ENCODE data around the gene CDC26. TPM values are rescaled to one million over a fixed set of nuclear protein-coding genes. Genes with fewer than 3 reads are reported as not detected.

Gene CDC26
- total and polyA plus RNA-seq, 10 donors = 20.6 to 42.9 (median 29.5) TPM

DNA sequence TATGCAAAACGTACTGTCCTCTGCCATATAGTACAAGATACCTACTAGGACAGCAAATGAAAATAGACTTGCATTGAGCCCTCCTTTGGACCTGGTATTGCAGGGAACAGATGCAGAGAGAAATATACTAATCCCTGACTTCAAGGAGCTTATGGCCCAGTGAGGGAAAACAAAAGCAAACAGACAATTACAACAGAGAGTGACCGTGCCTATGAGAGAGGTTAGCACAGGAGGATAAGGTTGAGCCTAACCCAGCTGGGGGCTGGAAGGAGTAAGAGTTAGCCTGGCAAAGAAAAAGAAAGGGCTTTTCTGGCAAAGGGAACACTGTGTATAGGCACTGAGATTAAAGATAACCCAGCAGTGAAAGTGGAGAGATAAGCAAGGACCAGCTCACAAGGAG, 5.5 kb downstream of the CDC26 start:
- Histone ChIP-seq H3K27ac (no peak overlapping the region), H3K4me3 (no peak overlapping the region), H3K36me3 (peaks cover 0 to 85% (median 64%) of the 10 kb centered on the region in 6 donors), H3K4me1 (peaks cover 8 to 22% (median 13%) of the 10 kb centered on the region in 6 donors), H3K9me3 (no peaks in the 10 kb centered on the region), H3K27me3 (replicated peaks in 1 of 7) (no peaks in the 10 kb centered on the region)
- TF ChIP-seq POLR2AphosphoS5 (IDR thresholded peaks at IDR 0.05) = no peak
- no peak for TF ChIP-seq POLR2A (IDR thresholded peaks at IDR 0.05)
- TF ChIP-seq CTCF (IDR thresholded peaks at IDR 0.05 in 8 of 11, conservative IDR thresholded peaks at IDR 0.05 in 3 of 11) = no peak
- intact Hi-C loops (cut with DNase I; ENCODE audit: low total_unique reads) = loop anchor here (5.0 to 10.0 kb wide), 3 partner anchors 45 to 385 kb away; partner anchors contain the start of genes FKBP15 and SLC31A1
- no peak for DNase-seq
- WGBS, 5 donors = 93 to 98% (median 96%) methylated on average over 2 of the region's 2 CpGs

GRCh38 chr9:113269355-113269754, 6.0 kb downstream of the CDC26 start:
- Histone ChIP-seq H3K27me3 (replicated peaks in 1 of 7) (no peaks in the 10 kb centered on the region), H3K4me1 (peaks cover 5 to 17% (median 8%) of the 10 kb centered on the region in 6 donors), H3K36me3 (peaks cover 0 to 91% (median 64%) of the 10 kb centered on the region in 6 donors), H3K27ac (no peak overlapping the region), H3K4me3 (no peak overlapping the region), H3K9me3 (no peaks in the 10 kb centered on the region)
- TF ChIP-seq CTCF (IDR thresholded peaks at IDR 0.05 in 8 of 11, conservative IDR thresholded peaks at IDR 0.05 in 3 of 11) = no peak
- TF ChIP-seq POLR2AphosphoS5 (IDR thresholded peaks at IDR 0.05) = no peak
- TF ChIP-seq POLR2A (IDR thresholded peaks at IDR 0.05) = no peak
- DNase-seq = no peak
- 88 to 97% (median 92%) methylated on average over 2 of the region's 2 CpGs for WGBS, 5 donors
- intact Hi-C loops (cut with DNase I; ENCODE audit: low total_unique reads) = no loop called here

- H3K36me3 ChIP-seq = peaks cover 0 to 95% (median 61%) of the 10 kb centered on the region in 6 donors
- no peak for DNase-seq
- H3K27me3 ChIP-seq (replicated peaks in 1 of 7) = no peaks in the 10 kb centered on the region
- TF ChIP-seq CTCF (IDR thresholded peaks at IDR 0.05 in 8 of 11, conservative IDR thresholded peaks at IDR 0.05 in 3 of 11) = no peak
- TF ChIP-seq POLR2A (IDR thresholded peaks at IDR 0.05) = no peak
- no peak for TF ChIP-seq POLR2AphosphoS5 (IDR thresholded peaks at IDR 0.05)
- WGBS, 5 donors = 88 to 94% (median 91%) methylated on average over 4 of the region's 4 CpGs
- no peak overlapping the region for H3K27ac ChIP-seq
- peaks cover 0 to 4% (median 0%) of the 10 kb centered on the region in 6 donors for H3K4me1 ChIP-seq
- no peak overlapping the region for H3K4me3 ChIP-seq
- intact Hi-C loops (cut with DNase I; ENCODE audit: low total_unique reads) = no loop called here
- no peaks in the 10 kb centered on the region for H3K9me3 ChIP-seq
Observed at GRCh38 chr9:113267911-113268566, 7.3 kb downstream of the CDC26 start.

DNA sequence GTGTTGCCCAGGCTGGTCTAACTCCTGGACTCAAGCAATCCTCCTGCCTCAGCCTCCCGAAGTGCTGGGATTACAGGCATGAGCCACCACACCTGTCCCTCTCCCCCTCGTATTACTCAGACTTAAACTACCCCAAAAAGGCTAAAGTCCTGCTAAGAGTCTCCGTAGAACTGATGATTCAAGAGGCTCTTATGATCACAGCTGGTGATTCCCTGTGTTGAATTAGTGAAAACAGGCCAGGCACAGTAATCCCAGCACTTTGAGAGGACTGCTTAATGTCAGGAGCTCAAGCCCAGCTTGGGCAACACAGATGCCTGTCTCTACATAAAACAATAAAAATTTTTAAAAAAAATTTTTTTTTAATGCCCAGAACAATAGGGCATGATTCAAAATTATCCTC, 9.2 kb downstream of the CDC26 start:
- 92 to 99% (median 96%) methylated on average over 3 of the region's 3 CpGs for WGBS, 5 donors
- Histone ChIP-seq H3K4me1 (peaks cover 0 to 4% (median 0%) of the 10 kb centered on the region in 6 donors), H3K4me3 (no peak overlapping the region), H3K27me3 (replicated peaks in 1 of 7) (no peaks in the 10 kb centered on the region), H3K27ac (no peak overlapping the region), H3K9me3 (no peaks in the 10 kb centered on the region), H3K36me3 (peaks cover 0 to 95% (median 44%) of the 10 kb centered on the region in 6 donors)
- intact Hi-C loops (cut with DNase I; ENCODE audit: low total_unique reads) = no loop called here
- TF ChIP-seq POLR2AphosphoS5 (IDR thresholded peaks at IDR 0.05) (no peak), CTCF (IDR thresholded peaks at IDR 0.05 in 8 of 11, conservative IDR thresholded peaks at IDR 0.05 in 3 of 11) (no peak), POLR2A (IDR thresholded peaks at IDR 0.05) (no peak)
- no peak for DNase-seq
